ENCODE measurements around the gene SPAG5. TPM values are rescaled to one million over a fixed set of nuclear protein-coding genes. Genes with fewer than 3 reads are reported as not detected.

SPAG5 gene
- total RNA-seq, 4 donors from 2014 or later: 10.0 to 28.3 (median 16.2) TPM

DNA sequence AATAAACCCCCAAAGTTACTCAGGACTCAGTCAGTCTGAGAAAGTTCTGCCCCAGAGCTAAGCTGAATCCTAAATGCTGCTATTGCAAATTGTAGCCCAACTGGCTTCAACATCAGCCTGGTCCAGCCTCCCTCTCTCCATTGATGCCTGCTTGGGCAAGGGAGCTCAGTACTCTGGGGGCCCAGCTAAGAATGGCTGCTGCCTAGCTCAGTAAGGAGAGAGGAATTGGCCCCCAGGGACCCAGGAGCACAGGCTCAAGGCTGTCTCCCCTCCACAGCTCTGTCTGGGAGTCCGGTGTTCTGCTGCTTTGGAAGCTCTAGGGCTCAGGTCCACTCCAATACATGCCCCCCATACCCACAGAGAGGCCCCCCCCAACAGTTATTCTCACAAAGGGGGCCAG, 48.0 kb downstream of the SPAG5 start:
- no peak for DNase-seq
- H3K9me3 ChIP-seq: no peaks in the 10 kb centered on the region
- 83% methylated on average over 1 of the region's 1 CpG; no CpG with 5 or more reads in 1 of the 2 donors for WGBS, 2 donors
- H3K27ac ChIP-seq: no peak overlapping the region
- intact Hi-C loops (cut with DNase I): no loop called here
- H3K4me3 ChIP-seq: no peak overlapping the region
- H3K36me3 ChIP-seq: peaks cover 6 to 41% (median 19%) of the 10 kb centered on the region in 3 donors
- TF ChIP-seq POLR2A (IDR thresholded peaks at IDR 0.05): no peak
- TF ChIP-seq, protein P1, sequence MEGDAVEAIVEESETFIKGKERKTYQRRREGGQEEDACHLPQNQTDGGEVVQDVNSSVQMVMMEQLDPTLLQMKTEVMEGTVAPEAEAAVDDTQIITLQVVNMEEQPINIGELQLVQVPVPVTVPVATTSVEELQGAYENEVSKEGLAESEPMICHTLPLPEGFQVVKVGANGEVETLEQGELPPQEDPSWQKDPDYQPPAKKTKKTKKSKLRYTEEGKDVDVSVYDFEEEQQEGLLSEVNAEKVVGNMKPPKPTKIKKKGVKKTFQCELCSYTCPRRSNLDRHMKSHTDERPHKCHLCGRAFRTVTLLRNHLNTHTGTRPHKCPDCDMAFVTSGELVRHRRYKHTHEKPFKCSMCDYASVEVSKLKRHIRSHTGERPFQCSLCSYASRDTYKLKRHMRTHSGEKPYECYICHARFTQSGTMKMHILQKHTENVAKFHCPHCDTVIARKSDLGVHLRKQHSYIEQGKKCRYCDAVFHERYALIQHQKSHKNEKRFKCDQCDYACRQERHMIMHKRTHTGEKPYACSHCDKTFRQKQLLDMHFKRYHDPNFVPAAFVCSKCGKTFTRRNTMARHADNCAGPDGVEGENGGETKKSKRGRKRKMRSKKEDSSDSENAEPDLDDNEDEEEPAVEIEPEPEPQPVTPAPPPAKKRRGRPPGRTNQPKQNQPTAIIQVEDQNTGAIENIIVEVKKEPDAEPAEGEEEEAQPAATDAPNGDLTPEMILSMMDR (IDR thresholded peaks at IDR 0.05): no peak
- no peaks in the 10 kb centered on the region for H3K27me3 ChIP-seq
- peaks cover 12 to 65% (median 13%) of the 10 kb centered on the region in 3 donors for H3K4me1 ChIP-seq

DNA sequence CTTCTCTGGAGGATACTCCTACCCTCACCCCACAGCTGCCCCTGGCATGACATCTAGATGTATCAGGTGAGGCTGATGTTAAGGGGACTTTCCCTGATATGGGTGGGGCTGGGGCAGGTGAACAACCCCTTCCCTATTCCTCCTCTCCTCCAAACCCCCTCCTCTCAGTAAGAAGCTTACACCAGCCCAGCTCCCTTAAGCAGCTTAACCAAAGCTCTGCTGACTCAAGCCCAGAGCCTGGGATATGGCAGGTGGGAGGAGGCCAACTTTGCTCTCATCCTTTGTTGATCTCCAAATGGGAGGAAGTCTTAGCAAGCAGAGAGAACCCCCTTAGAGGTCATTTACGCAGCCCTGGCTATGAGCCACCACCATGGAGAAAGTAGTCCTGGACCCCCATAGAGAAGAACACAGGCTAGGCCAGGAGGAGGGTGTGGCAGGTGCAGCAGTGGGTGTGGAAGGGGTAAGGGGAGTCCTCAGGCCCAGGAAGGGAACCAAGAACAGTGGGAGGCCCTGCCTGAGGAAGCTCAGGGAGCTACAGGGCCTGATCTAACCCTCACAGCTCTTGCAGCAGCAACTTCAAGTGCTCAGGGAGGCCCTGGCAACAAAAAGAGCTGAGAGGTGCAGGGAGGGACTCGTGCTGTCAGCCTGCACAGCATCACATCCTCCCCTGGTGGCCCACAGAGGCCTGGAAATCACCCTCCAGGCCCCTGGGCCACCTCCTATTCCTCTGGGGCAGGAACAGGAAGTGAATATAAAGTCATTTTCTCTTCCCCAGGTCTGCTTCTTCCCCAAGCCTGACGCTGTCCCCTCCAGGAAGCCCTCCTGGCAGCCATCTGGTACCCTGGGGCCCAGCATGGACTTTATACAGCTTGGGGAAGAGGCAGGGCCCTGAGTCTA, 49.3 kb downstream of the SPAG5 start:
- Histone ChIP-seq H3K9me3 (no peaks in the 10 kb centered on the region), H3K4me3 (no peak overlapping the region), H3K36me3 (peaks cover 6 to 27% (median 10%) of the 10 kb centered on the region in 3 donors), H3K27me3 (no peaks in the 10 kb centered on the region), H3K4me1 (peaks cover 12 to 54% (median 13%) of the 10 kb centered on the region in 3 donors), H3K27ac (no peak overlapping the region)
- TF ChIP-seq, protein P1 (IDR thresholded peaks at IDR 0.05): no peak
- no peak for TF ChIP-seq POLR2A (IDR thresholded peaks at IDR 0.05)
- no peak for DNase-seq
- 78 to 82% methylated on average over 1 to 3 of the region's 3 CpGs for WGBS, 2 donors
- intact Hi-C loops (cut with DNase I): no loop called here

DNA sequence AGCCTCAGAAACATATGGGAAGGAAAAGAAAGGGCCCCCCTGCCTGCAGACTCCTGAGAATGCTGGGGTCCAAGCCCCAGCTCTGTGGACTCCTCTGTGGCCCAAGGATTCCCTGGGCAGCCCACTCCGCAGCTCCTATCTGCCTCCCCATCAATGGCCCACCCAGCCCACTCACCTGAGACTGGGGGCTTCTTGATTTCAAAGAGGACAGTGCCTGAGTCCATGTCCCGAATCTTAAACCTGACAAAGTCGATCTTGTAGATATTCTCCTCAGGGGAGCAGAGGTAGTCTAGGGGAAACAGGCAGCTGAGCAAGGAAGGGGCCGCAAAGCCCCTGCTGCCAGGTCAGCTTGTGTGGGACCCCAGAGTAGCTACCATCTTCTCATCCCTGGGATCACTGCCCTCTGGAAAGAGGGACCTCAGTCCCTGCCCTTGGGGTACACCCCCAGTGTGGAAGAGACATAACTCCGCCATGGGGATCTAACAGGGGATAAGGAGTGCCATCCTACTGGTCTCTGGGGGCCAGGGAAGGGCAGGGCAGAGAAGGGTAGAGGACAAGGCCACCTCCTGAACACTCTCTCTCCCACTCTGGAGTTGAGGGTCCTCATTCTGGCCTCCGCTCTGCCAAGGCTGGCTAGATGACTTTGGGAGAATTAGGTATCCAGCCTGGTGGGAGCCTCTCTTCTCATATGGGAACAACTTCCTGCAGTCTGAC, 50.3 kb downstream of the SPAG5 start:
- no peaks in the 10 kb centered on the region for H3K9me3 ChIP-seq
- no peak overlapping the region for H3K27ac ChIP-seq
- TF ChIP-seq POLR2A (IDR thresholded peaks at IDR 0.05): no peak
- TF ChIP-seq, protein P1 (IDR thresholded peaks at IDR 0.05): peak in 1 of 6 experiments; percentile 2
- DNase-seq: no peak
- H3K4me3 ChIP-seq: no peak overlapping the region
- intact Hi-C loops (cut with DNase I): no loop called here
- WGBS, 2 donors: 100% methylated on average over 1 of the region's 6 CpGs
- H3K27me3 ChIP-seq: no peaks in the 10 kb centered on the region
- H3K4me1 ChIP-seq: peaks cover 12 to 54% (median 13%) of the 10 kb centered on the region in 3 donors
- H3K36me3 ChIP-seq: peaks cover under 1 to 18% (median 3%) of the 10 kb centered on the region in 3 donors

DNA sequence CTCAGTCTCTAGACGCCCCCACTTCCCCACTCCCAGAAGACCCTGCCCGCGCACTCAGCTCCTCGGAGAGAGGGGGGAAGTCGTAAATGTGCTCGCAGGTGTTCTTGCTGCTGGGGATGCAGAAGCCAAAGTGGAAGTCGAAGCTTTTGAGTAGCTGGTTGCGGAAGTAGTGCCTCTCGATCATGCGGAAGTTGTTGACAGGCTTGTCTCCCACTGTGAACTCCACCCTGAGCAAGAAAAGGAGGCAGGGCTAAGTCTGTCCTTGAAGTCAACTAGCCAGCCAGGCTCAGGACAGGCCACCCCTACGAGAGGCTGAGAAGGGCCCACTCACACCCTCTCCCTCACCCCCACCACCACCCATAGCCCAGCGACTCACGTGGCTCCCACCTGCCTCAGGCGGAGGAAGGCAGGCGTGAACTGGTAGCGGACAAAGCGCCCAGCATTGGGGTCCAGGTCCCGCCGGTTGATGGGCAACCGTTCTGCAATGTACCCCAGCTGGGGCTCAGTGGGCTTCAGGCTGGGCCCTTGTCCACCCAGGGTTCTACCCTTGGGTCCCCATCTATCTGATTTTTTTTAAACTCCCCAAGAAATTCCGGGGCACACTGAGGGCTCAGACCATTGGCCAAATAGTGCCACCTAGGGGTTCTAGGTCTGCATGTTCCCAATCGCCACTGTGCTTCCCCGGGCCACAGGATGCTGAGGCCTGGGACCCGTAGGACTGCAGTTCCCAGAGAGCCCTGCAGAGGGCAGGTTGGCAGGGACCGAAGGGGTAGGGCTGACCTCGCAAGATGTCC, 51.0 kb downstream of the SPAG5 start:
- Histone ChIP-seq H3K4me1 (peaks cover 12 to 51% (median 13%) of the 10 kb centered on the region in 3 donors), H3K27me3 (no peaks in the 10 kb centered on the region), H3K9me3 (no peaks in the 10 kb centered on the region), H3K27ac (peak overlapping the region in 2 of 4 donors; percentile 22 to 33), H3K36me3 (peaks cover 0 to 17% (median 0%) of the 10 kb centered on the region in 3 donors), H3K4me3 (no peak overlapping the region)
- TF ChIP-seq POLR2A (IDR thresholded peaks at IDR 0.05): no peak
- TF ChIP-seq, protein P1 (IDR thresholded peaks at IDR 0.05): peak; percentile 68 to 92 (median 90)
- DNase-seq: no peak
- WGBS, 2 donors: 79 to 80% methylated on average over 8 to 12 of the region's 26 CpGs
- intact Hi-C loops (cut with DNase I): no loop called here

All from esophagus squamous epithelium (tissue), 5 donors.